Measurements from ENCODE around the gene PERP.
"Not testable (repeated sequence)": the region's sequence is repeated elsewhere in the genome, so short reads cannot be mapped to it uniquely, and the experiment has no call there.

Gene PERP

GRCh38 chr6:138105880-138106664 is 1.1 kb downstream of the PERP start:
- in situ Hi-C loops (cut with HindIII; ENCODE audit: low sequenced_read_pairs): no loop called here

- in situ Hi-C loops (cut with HindIII; ENCODE audit: low sequenced_read_pairs): no loop called here
Measured at GRCh38 chr6:138105446-138105845, 1.8 kb downstream of the PERP start.

- in situ Hi-C loops (cut with HindIII; ENCODE audit: low sequenced_read_pairs): no loop called here
Measured at GRCh38 chr6:138104618-138105213, 2.5 kb downstream of the PERP start.

- in situ Hi-C loops (cut with HindIII; ENCODE audit: low sequenced_read_pairs): no loop called here
Measured at GRCh38 chr6:138103871-138104270, 3.3 kb downstream of the PERP start.

GRCh38 chr6:138101946-138102731 is 5.1 kb downstream of the PERP start:
- in situ Hi-C loops (cut with HindIII; ENCODE audit: low sequenced_read_pairs): no loop called here

GRCh38 chr6:138099832-138100231 is 7.4 kb downstream of the PERP start:
- in situ Hi-C loops (cut with HindIII; ENCODE audit: low sequenced_read_pairs): no loop called here

GRCh38 chr6:138098306-138098705 is 8.9 kb downstream of the PERP start:
- in situ Hi-C loops (cut with HindIII; ENCODE audit: low sequenced_read_pairs): no loop called here

- in situ Hi-C loops (cut with HindIII; ENCODE audit: low sequenced_read_pairs): no loop called here
Measured at GRCh38 chr6:138094260-138094659, 13.0 kb downstream of the PERP start.

GRCh38 chr6:138093632-138094031 is 13.6 kb downstream of the PERP start:
- in situ Hi-C loops (cut with HindIII; ENCODE audit: low sequenced_read_pairs): no loop called here

- in situ Hi-C loops (cut with HindIII; ENCODE audit: low sequenced_read_pairs): no loop called here
Measured at GRCh38 chr6:138092686-138093085, 14.5 kb downstream of the PERP start.

GRCh38 chr6:138089325-138089724 is 17.9 kb downstream of the PERP start:
- in situ Hi-C loops (cut with HindIII; ENCODE audit: low sequenced_read_pairs): no loop called here

GRCh38 chr6:138088326-138088762 is 18.9 kb downstream of the PERP start:
- in situ Hi-C loops (cut with HindIII; ENCODE audit: low sequenced_read_pairs): no loop called here

- in situ Hi-C loops (cut with HindIII; ENCODE audit: low sequenced_read_pairs): no loop called here
Measured at GRCh38 chr6:138087593-138088325, 19.5 kb downstream of the PERP start.

- in situ Hi-C loops (cut with HindIII; ENCODE audit: low sequenced_read_pairs): no loop called here
Measured at GRCh38 chr6:138086573-138087196, 20.5 kb downstream of the PERP start.

- in situ Hi-C loops (cut with HindIII; ENCODE audit: low sequenced_read_pairs): no loop called here
Measured at GRCh38 chr6:138085839-138086222, 21.4 kb downstream of the PERP start.

GRCh38 chr6:138084904-138085838 is 22.0 kb downstream of the PERP start:
- in situ Hi-C loops (cut with HindIII; ENCODE audit: low sequenced_read_pairs): no loop called here

GRCh38 chr6:138082232-138082631 is 25.0 kb downstream of the PERP start:
- in situ Hi-C loops (cut with HindIII; ENCODE audit: low sequenced_read_pairs): no loop called here

- in situ Hi-C loops (cut with HindIII; ENCODE audit: low sequenced_read_pairs): not testable (repeated sequence)
Measured at GRCh38 chr6:138079556-138079955, 27.7 kb downstream of the PERP start.

GRCh38 chr6:138078491-138078890 is 28.7 kb downstream of the PERP start:
- in situ Hi-C loops (cut with HindIII; ENCODE audit: low sequenced_read_pairs): no loop called here

GRCh38 chr6:138073264-138073663 is 34.0 kb downstream of the PERP start:
- in situ Hi-C loops (cut with HindIII; ENCODE audit: low sequenced_read_pairs): no loop called here
